SJSA1 (cell line): Measurements from ENCODE around the gene FBXO3. TPM values are rescaled to one million over a fixed set of nuclear protein-coding genes. Genes with fewer than 3 reads are reported as not detected.
A peak's percentile ranks its signal among the peaks of the same experiment; 100 is the strongest.
"Not testable (repeated sequence)": the region's sequence is repeated elsewhere in the genome, so short reads cannot be mapped to it uniquely, and the experiment has no call there.

Experiments
- DNase-seq, 2 experiments: peaks; one replicate each; pipeline ENCODE4 v3.0.0-alpha.2; 2015 to 2020; ENCODE audit warnings: low spot score in 2 of 2, low read depth in 1 of 2
- H3K27ac ChIP-seq: fragments of 250-450 bp; sonication (Bioruptor Pico); 2 replicates; pipeline ENCODE4 v1.5.1; 2020; ENCODE audit warnings: mild to moderate bottlenecking, moderate library complexity
- H3K27me3 ChIP-seq: fragments of 250-450 bp; sonication (Bioruptor Pico); replicated peaks from 2 replicates; pipeline ENCODE4 v1.5.1; 2020; ENCODE audit warnings: mild to moderate bottlenecking, moderate library complexity
- H3K36me3 ChIP-seq: fragments of 250-450 bp; sonication (Bioruptor Pico); 2 replicates; pipeline ENCODE4 v1.5.1; 2020; ENCODE audit warnings: mild to moderate bottlenecking
- H3K4me1 ChIP-seq: fragments of 250-450 bp; sonication (Bioruptor Pico); replicated peaks from 2 replicates; pipeline ENCODE4 v1.6.1; 2021; ENCODE audit warnings: mild to moderate bottlenecking
- H3K4me3 ChIP-seq: fragments of 250-450 bp; sonication (Bioruptor Pico); 2 replicates; pipeline ENCODE4 v1.5.1; 2020; ENCODE audit warnings: mild to moderate bottlenecking
- H3K9me3 ChIP-seq: fragments of 250-450 bp; sonication (Bioruptor Pico); replicated peaks from 2 replicates; pipeline ENCODE4 v1.5.1; 2020; ENCODE audit warnings: mild to moderate bottlenecking
- total RNA-seq: library from RNA; depleted of rRNA; stranded (reverse); fragments of >200 nt; shearing (Covaris generic); gene quantifications from 2 replicates; pipeline ENCODE4 v1.2.3, GENCODE V29; 2014

Gene FBXO3
- total RNA-seq, 1 experiment from 2014 or later = 46.2 TPM

GRCh38 chr11:33731723-33732531 lies 42.4 kb downstream of the FBXO3 start:
- Histone ChIP-seq H3K27ac (no peak overlapping the region), H3K9me3 (no peaks in the 10 kb centered on the region), H3K36me3 (peaks cover 69% of the 10 kb centered on the region), H3K27me3 (no peaks in the 10 kb centered on the region), H3K4me3 (no peak overlapping the region), H3K4me1 (peaks cover 26% of the 10 kb centered on the region)
- DNase-seq = no peak

GRCh38 chr11:33730716-33731115 lies 43.6 kb downstream of the FBXO3 start:
- no peaks in the 10 kb centered on the region for H3K27me3 ChIP-seq
- peaks cover 64% of the 10 kb centered on the region for H3K36me3 ChIP-seq
- peaks cover 23% of the 10 kb centered on the region for H3K4me1 ChIP-seq
- no peak for DNase-seq
- no peaks in the 10 kb centered on the region for H3K9me3 ChIP-seq
- H3K27ac ChIP-seq = no peak overlapping the region
- no peak overlapping the region for H3K4me3 ChIP-seq

- not testable (repeated sequence) for H3K27me3 ChIP-seq, H3K4me3 ChIP-seq, H3K9me3 ChIP-seq, DNase-seq, H3K27ac ChIP-seq
- peaks cover 60% of the 10 kb centered on the region for H3K36me3 ChIP-seq
- peaks cover 32% of the 10 kb centered on the region for H3K4me1 ChIP-seq
Measured at GRCh38 chr11:33729072-33729664, 45.2 kb downstream of the FBXO3 start.

GRCh38 chr11:33727539-33727938 lies 46.8 kb downstream of the FBXO3 start:
- not testable (repeated sequence) for H3K4me3 ChIP-seq, H3K9me3 ChIP-seq, H3K27me3 ChIP-seq, H3K27ac ChIP-seq, DNase-seq
- H3K36me3 ChIP-seq = peaks cover 47% of the 10 kb centered on the region
- peaks cover 40% of the 10 kb centered on the region for H3K4me1 ChIP-seq

- peaks cover 53% of the 10 kb centered on the region for H3K4me1 ChIP-seq
- DNase-seq = no peak
Measured at GRCh38 chr11:33725496-33725895, 48.8 kb downstream of the FBXO3 start.

GRCh38 chr11:33724644-33725035 lies 49.7 kb downstream of the FBXO3 start:
- Histone ChIP-seq H3K4me1 (peaks cover 62% of the 10 kb centered on the region), H3K27ac (peak overlapping the region; percentile 99), H3K36me3 (peaks cover 48% of the 10 kb centered on the region), H3K4me3 (no peak overlapping the region), H3K27me3 (no peaks in the 10 kb centered on the region), H3K9me3 (no peaks in the 10 kb centered on the region)
- DNase-seq = no peak

More at GRCh38 chr11:33725496-33725895, 48.8 kb downstream of the FBXO3 start:
- peaks cover 45% of the 10 kb centered on the region for H3K36me3 ChIP-seq
- peak overlapping the region; percentile 99 for H3K27ac ChIP-seq
- no peaks in the 10 kb centered on the region for H3K9me3 ChIP-seq
- no peaks in the 10 kb centered on the region for H3K27me3 ChIP-seq
- no peak overlapping the region for H3K4me3 ChIP-seq

GRCh38 chr11:33723238-33723881 lies 51.0 kb downstream of the FBXO3 start:
- DNase-seq = peak; percentile 95 to 99
- no peak overlapping the region for H3K4me3 ChIP-seq
- H3K27me3 ChIP-seq = no peaks in the 10 kb centered on the region
- peaks cover 62% of the 10 kb centered on the region for H3K4me1 ChIP-seq
- peaks cover 51% of the 10 kb centered on the region for H3K36me3 ChIP-seq
- H3K27ac ChIP-seq = peak overlapping the region; percentile 99
- no peaks in the 10 kb centered on the region for H3K9me3 ChIP-seq

GRCh38 chr11:33722590-33723234 lies 51.6 kb downstream of the FBXO3 start:
- Histone ChIP-seq H3K36me3 (peaks cover 58% of the 10 kb centered on the region), H3K27ac (peak overlapping the region; percentile 99), H3K4me1 (peaks cover 62% of the 10 kb centered on the region), H3K4me3 (no peak overlapping the region), H3K9me3 (no peaks in the 10 kb centered on the region), H3K27me3 (no peaks in the 10 kb centered on the region)
- DNase-seq = peak; percentile 81 to 87

GRCh38 chr11:33721984-33722383 lies 52.3 kb downstream of the FBXO3 start:
- peaks cover 62% of the 10 kb centered on the region for H3K4me1 ChIP-seq
- no peaks in the 10 kb centered on the region for H3K27me3 ChIP-seq
- no peak overlapping the region for H3K4me3 ChIP-seq
- H3K9me3 ChIP-seq = no peaks in the 10 kb centered on the region
- peaks cover 65% of the 10 kb centered on the region for H3K36me3 ChIP-seq
- H3K27ac ChIP-seq = peak overlapping the region; percentile 99
- no peak for DNase-seq

- peak overlapping the region; percentile 99 for H3K27ac ChIP-seq
- DNase-seq = peak; percentile 81 to 86
- no peaks in the 10 kb centered on the region for H3K27me3 ChIP-seq
- H3K9me3 ChIP-seq = no peaks in the 10 kb centered on the region
- H3K4me3 ChIP-seq = no peak overlapping the region
- H3K4me1 ChIP-seq = peaks cover 65% of the 10 kb centered on the region
- H3K36me3 ChIP-seq = peaks cover 70% of the 10 kb centered on the region
Measured at GRCh38 chr11:33721426-33721825, 52.9 kb downstream of the FBXO3 start.

- no peak for DNase-seq
- H3K36me3 ChIP-seq = peaks cover 81% of the 10 kb centered on the region
- no peaks in the 10 kb centered on the region for H3K9me3 ChIP-seq
- no peak overlapping the region for H3K27ac ChIP-seq
- peaks cover 52% of the 10 kb centered on the region for H3K4me1 ChIP-seq
- no peaks in the 10 kb centered on the region for H3K27me3 ChIP-seq
- no peak overlapping the region for H3K4me3 ChIP-seq
Measured at GRCh38 chr11:33719587-33719986, 54.7 kb downstream of the FBXO3 start.

- no peak for DNase-seq
- Histone ChIP-seq H3K27me3 (no peaks in the 10 kb centered on the region), H3K4me3 (no peak overlapping the region), H3K27ac (no peak overlapping the region), H3K9me3 (no peaks in the 10 kb centered on the region), H3K36me3 (peaks cover 89% of the 10 kb centered on the region), H3K4me1 (peaks cover 41% of the 10 kb centered on the region)
Measured at GRCh38 chr11:33718440-33718839, 55.9 kb downstream of the FBXO3 start.

- Histone ChIP-seq H3K27ac (no peak overlapping the region), H3K9me3 (no peaks in the 10 kb centered on the region), H3K4me3 (no peak overlapping the region), H3K4me1 (peaks cover 21% of the 10 kb centered on the region), H3K27me3 (no peaks in the 10 kb centered on the region), H3K36me3 (peaks cover 92% of the 10 kb centered on the region)
- DNase-seq = no peak
Measured at GRCh38 chr11:33716243-33716642, 58.1 kb downstream of the FBXO3 start.
